GM18868 (cell line): Measurements from ENCODE around the gene ADAMTSL3.
"Not testable (repeated sequence)": the region's sequence is repeated elsewhere in the genome, so short reads cannot be mapped to it uniquely, and the experiment has no call there.

Experiments
- ATAC-seq: cut with Tn5 transposase; IDR thresholded peaks from one replicate; pipeline ENCODE4 v1.9.1; 2021; ENCODE audit warnings: mild to moderate bottlenecking, moderate library complexity; ENCODE audit not compliant: unreplicated experiment

The ADAMTSL3 gene

GRCh38 chr15:84078038-84078437, 424.1 kb downstream of the ADAMTSL3 start:
- not testable (repeated sequence) for ATAC-seq

- not testable (repeated sequence) for ATAC-seq
Measured at GRCh38 chr15:84079325-84079884, 425.5 kb downstream of the ADAMTSL3 start.

- ATAC-seq, result peak; percentile 95
Measured at GRCh38 chr15:84079885-84080777, 426.2 kb downstream of the ADAMTSL3 start.

- not testable (repeated sequence) for ATAC-seq
Measured at GRCh38 chr15:84080778-84081084, 426.8 kb downstream of the ADAMTSL3 start.

- no peak for ATAC-seq
Measured at GRCh38 chr15:84081391-84082168, 427.7 kb downstream of the ADAMTSL3 start.

GRCh38 chr15:84082739-84083138, 428.8 kb downstream of the ADAMTSL3 start:
- ATAC-seq, result no peak

- ATAC-seq, result not testable (repeated sequence)
Measured at GRCh38 chr15:84086071-84086470, 432.1 kb downstream of the ADAMTSL3 start.
